ENCODE results near the gene TMX2. TPM values are rescaled to one million over a fixed set of nuclear protein-coding genes. Genes with fewer than 3 reads are reported as not detected.

TMX2 gene
- total and polyA plus RNA-seq, 5 donors from 2014 or later = 33.3 to 92.4 (median 68.7) TPM

- H3K4me3 Mint-ChIP-seq = no peak within 1 kb of the TSS
- H3K27me3 Mint-ChIP-seq = no peaks in the 10 kb centered on the region
- H3K27ac Mint-ChIP-seq = no peak within 1 kb of the TSS
- peaks cover 7% of the 10 kb centered on the region for H3K36me3 Mint-ChIP-seq
- Histone ChIP-seq H3K36me3 (ENCODE audit: control insufficient read depth, insufficient read depth, low read length) (no peaks in the 10 kb centered on the region), H3K27ac (ENCODE audit: insufficient read depth, low read length, poor library complexity, severe bottlenecking) (no peak within 1 kb of the TSS), H3K4me1 (ENCODE audit: control insufficient read depth, insufficient read depth, low read length, poor library complexity, severe bottlenecking) (no peaks in the 10 kb centered on the region), H3K27me3 (ENCODE audit: control insufficient read depth, insufficient read depth, low read length) (no peaks in the 10 kb centered on the region), H3K4me3 (ENCODE audit: low read depth, low read length) (no peak within 1 kb of the TSS), H3K9me3 (ENCODE audit: control insufficient read depth in 2 of 2, low read length in 2 of 2) (no peaks in the 10 kb centered on the region)
- ATAC-seq (ENCODE audit: low read depth in 2 of 2) = no peak
- H3K4me1 Mint-ChIP-seq = peaks cover 0 to 9% (median under 1%) of the 10 kb centered on the region in 4 donors
- DNase-seq = no peak
- no peaks in the 10 kb centered on the region for H3K9me3 Mint-ChIP-seq
These were observed 49.2 kb downstream of the TMX2 start, which contains the start of gene CTNND1 for GRCh38 chr11:57761301-57762234. Gene CTNND1 (plus strand): TSS chr11:57761802. CDS start chr11:57791479, 29,677 bp downstream.

DNA sequence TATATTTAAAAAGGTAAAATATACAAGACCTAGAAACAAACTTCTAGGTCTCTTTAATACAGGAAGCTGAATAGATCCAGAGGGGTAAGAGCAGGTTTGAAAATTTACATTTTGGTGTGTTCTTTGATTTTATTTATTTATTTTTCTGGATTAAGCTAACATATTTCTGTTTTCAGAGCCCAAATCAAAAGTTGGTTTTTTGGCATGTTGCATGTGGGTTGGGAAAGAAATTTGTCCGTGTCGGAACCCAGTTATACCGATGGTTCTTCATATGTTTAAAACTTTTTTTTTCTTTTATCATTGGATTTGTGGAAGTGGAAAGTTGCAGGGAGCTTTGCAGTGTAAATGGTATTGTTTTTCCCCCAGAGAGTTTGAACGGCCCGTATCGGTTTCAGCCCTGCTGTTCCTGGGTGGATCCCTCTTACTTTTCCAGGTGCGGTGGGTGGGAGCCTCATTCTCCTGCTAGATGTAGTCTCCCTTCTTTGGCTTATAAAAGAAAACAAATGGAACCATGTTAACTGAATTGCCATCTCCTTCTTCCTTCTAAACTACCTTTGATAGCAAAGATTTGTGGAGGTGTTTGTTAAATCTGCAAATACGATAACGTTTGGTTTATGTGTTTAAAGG is 50.0 kb downstream of the TMX2 start:
- no peak overlapping the region for H3K4me3 Mint-ChIP-seq
- no peaks in the 10 kb centered on the region for H3K9me3 ChIP-seq (ENCODE audit: control insufficient read depth in 2 of 2, low read length in 2 of 2)
- no peaks in the 10 kb centered on the region for H3K4me1 ChIP-seq (ENCODE audit: control insufficient read depth, insufficient read depth, low read length, poor library complexity, severe bottlenecking)
- no peaks in the 10 kb centered on the region for H3K9me3 Mint-ChIP-seq
- ATAC-seq (ENCODE audit: low read depth in 2 of 2) (no peak), DNase-seq (no peak)
- no peak overlapping the region for H3K27ac Mint-ChIP-seq
- H3K36me3 ChIP-seq (ENCODE audit: control insufficient read depth, insufficient read depth, low read length) = no peaks in the 10 kb centered on the region
- peaks cover 0 to 9% (median under 1%) of the 10 kb centered on the region in 4 donors for H3K4me1 Mint-ChIP-seq
- no peaks in the 10 kb centered on the region for H3K27me3 Mint-ChIP-seq
- no peak overlapping the region for H3K4me3 ChIP-seq (ENCODE audit: low read depth, low read length)
- H3K27ac ChIP-seq (ENCODE audit: insufficient read depth, low read length, poor library complexity, severe bottlenecking) = no peak overlapping the region
- H3K27me3 ChIP-seq (ENCODE audit: control insufficient read depth, insufficient read depth, low read length) = no peaks in the 10 kb centered on the region
- peaks cover 10% of the 10 kb centered on the region for H3K36me3 Mint-ChIP-seq

DNA sequence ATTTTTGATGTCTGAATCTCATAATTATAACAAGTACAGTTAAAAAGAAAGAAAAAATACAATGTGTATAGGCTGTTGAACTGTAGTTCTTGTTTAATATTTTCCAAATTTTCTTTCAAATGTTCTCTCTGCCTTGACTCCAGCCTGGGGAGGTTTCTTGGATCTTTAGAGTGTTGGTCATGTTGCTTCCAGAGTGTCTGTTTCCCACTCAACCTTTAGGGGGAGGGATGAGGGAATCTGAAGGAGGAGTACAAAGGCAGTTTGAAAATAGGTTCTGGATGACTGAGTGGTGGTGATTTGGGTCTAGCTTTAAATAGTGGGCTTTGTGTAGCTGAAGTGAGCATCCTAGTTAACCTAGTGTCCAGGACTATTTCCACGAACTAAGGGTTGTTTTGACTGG is 51.2 kb downstream of the TMX2 start:
- H3K36me3 ChIP-seq (ENCODE audit: control insufficient read depth, insufficient read depth, low read length) = no peaks in the 10 kb centered on the region
- DNase-seq (no peak), ATAC-seq (ENCODE audit: low read depth in 2 of 2) (no peak)
- no peaks in the 10 kb centered on the region for H3K27me3 Mint-ChIP-seq
- H3K27ac Mint-ChIP-seq = no peak overlapping the region
- peaks cover 10% of the 10 kb centered on the region for H3K36me3 Mint-ChIP-seq
- H3K27me3 ChIP-seq (ENCODE audit: control insufficient read depth, insufficient read depth, low read length) = no peaks in the 10 kb centered on the region
- H3K9me3 Mint-ChIP-seq = no peaks in the 10 kb centered on the region
- H3K4me3 Mint-ChIP-seq = no peak overlapping the region
- no peak overlapping the region for H3K27ac ChIP-seq (ENCODE audit: insufficient read depth, low read length, poor library complexity, severe bottlenecking)
- H3K4me1 ChIP-seq (ENCODE audit: control insufficient read depth, insufficient read depth, low read length, poor library complexity, severe bottlenecking) = no peaks in the 10 kb centered on the region
- no peaks in the 10 kb centered on the region for H3K9me3 ChIP-seq (ENCODE audit: control insufficient read depth in 2 of 2, low read length in 2 of 2)
- H3K4me1 Mint-ChIP-seq = peaks cover 0 to 8% (median under 1%) of the 10 kb centered on the region in 4 donors
- H3K4me3 ChIP-seq (ENCODE audit: low read depth, low read length) = no peak overlapping the region

- DNase-seq = no peak
- no peaks in the 10 kb centered on the region for H3K36me3 ChIP-seq (ENCODE audit: control insufficient read depth, insufficient read depth, low read length)
- ATAC-seq (ENCODE audit: low read depth in 2 of 2) = no peak
- Mint-ChIP-seq H3K9me3 (no peaks in the 10 kb centered on the region), H3K27ac (peak overlapping the region in 1 of 3 donors; percentile 9), H3K36me3 (peaks cover 10% of the 10 kb centered on the region), H3K27me3 (no peaks in the 10 kb centered on the region), H3K4me1 (peaks cover 0 to 8% (median under 1%) of the 10 kb centered on the region in 4 donors), H3K4me3 (no peak overlapping the region)
- H3K27ac ChIP-seq (ENCODE audit: insufficient read depth, low read length, poor library complexity, severe bottlenecking) = no peak overlapping the region
- H3K4me3 ChIP-seq (ENCODE audit: low read depth, low read length) = no peak overlapping the region
- H3K9me3 ChIP-seq (ENCODE audit: control insufficient read depth in 2 of 2, low read length in 2 of 2) = no peaks in the 10 kb centered on the region
- H3K4me1 ChIP-seq (ENCODE audit: control insufficient read depth, insufficient read depth, low read length, poor library complexity, severe bottlenecking) = no peaks in the 10 kb centered on the region
- no peaks in the 10 kb centered on the region for H3K27me3 ChIP-seq (ENCODE audit: control insufficient read depth, insufficient read depth, low read length)
These were observed 51.6 kb downstream of the TMX2 start for GRCh38 chr11:57764021-57764420.

GRCh38 chr11:57764566-57764965 is 52.2 kb downstream of the TMX2 start:
- no peak overlapping the region for H3K27ac Mint-ChIP-seq

GRCh38 chr11:57764972-57765371 is 52.6 kb downstream of the TMX2 start:
- H3K4me3 Mint-ChIP-seq = no peak overlapping the region
- H3K27me3 Mint-ChIP-seq = peaks cover 4% of the 10 kb centered on the region
- ATAC-seq (ENCODE audit: low read depth in 2 of 2) = no peak
- H3K9me3 Mint-ChIP-seq = no peaks in the 10 kb centered on the region
- DNase-seq = no peak
- peaks cover 2 to 8% (median 5%) of the 10 kb centered on the region in 4 donors for H3K4me1 Mint-ChIP-seq
- Histone ChIP-seq H3K36me3 (ENCODE audit: control insufficient read depth, insufficient read depth, low read length) (no peaks in the 10 kb centered on the region), H3K9me3 (ENCODE audit: control insufficient read depth in 2 of 2, low read length in 2 of 2) (no peaks in the 10 kb centered on the region), H3K4me3 (ENCODE audit: low read depth, low read length) (no peak overlapping the region), H3K27me3 (ENCODE audit: control insufficient read depth, insufficient read depth, low read length) (no peaks in the 10 kb centered on the region), H3K27ac (ENCODE audit: insufficient read depth, low read length, poor library complexity, severe bottlenecking) (no peak overlapping the region), H3K4me1 (ENCODE audit: control insufficient read depth, insufficient read depth, low read length, poor library complexity, severe bottlenecking) (no peaks in the 10 kb centered on the region)
- peaks cover 10% of the 10 kb centered on the region for H3K36me3 Mint-ChIP-seq
- no peak overlapping the region for H3K27ac Mint-ChIP-seq

More at GRCh38 chr11:57764566-57764965, 52.2 kb downstream of the TMX2 start:
- H3K9me3 ChIP-seq (ENCODE audit: control insufficient read depth in 2 of 2, low read length in 2 of 2) = no peaks in the 10 kb centered on the region
- Mint-ChIP-seq H3K36me3 (peaks cover 10% of the 10 kb centered on the region), H3K4me3 (no peak overlapping the region), H3K27me3 (peaks cover 2% of the 10 kb centered on the region), H3K9me3 (no peaks in the 10 kb centered on the region), H3K4me1 (peaks cover 2 to 8% (median 3%) of the 10 kb centered on the region in 4 donors)
- no peaks in the 10 kb centered on the region for H3K27me3 ChIP-seq (ENCODE audit: control insufficient read depth, insufficient read depth, low read length)
- no peak overlapping the region for H3K27ac ChIP-seq (ENCODE audit: insufficient read depth, low read length, poor library complexity, severe bottlenecking)
- DNase-seq = no peak
- no peak for ATAC-seq (ENCODE audit: low read depth in 2 of 2)
- no peaks in the 10 kb centered on the region for H3K4me1 ChIP-seq (ENCODE audit: control insufficient read depth, insufficient read depth, low read length, poor library complexity, severe bottlenecking)
- H3K4me3 ChIP-seq (ENCODE audit: low read depth, low read length) = no peak overlapping the region
- no peaks in the 10 kb centered on the region for H3K36me3 ChIP-seq (ENCODE audit: control insufficient read depth, insufficient read depth, low read length)

DNA sequence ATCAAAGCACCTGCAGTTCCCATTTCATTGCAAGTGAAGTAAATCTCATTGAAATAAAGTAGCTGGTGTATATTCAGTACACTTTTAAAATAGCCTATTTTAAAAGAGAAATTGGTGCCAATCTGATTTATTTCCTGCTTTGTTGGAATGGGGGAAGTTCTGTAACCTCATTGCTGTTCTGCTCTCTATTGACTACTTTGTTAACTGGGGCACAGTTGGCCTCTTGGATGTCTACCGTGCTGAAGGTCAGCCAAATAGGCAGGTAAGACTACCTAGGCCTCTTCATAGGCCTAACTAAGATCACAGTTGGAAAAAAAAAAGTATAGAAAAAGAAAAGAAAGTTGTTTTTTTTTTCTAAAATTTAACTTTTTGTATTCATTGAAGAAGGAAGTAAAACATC is 58.4 kb downstream of the TMX2 start:
- Histone ChIP-seq H3K4me1 (ENCODE audit: control insufficient read depth, insufficient read depth, low read length, poor library complexity, severe bottlenecking) (no peaks in the 10 kb centered on the region), H3K4me3 (ENCODE audit: low read depth, low read length) (no peak overlapping the region), H3K27ac (ENCODE audit: insufficient read depth, low read length, poor library complexity, severe bottlenecking) (no peak overlapping the region), H3K36me3 (ENCODE audit: control insufficient read depth, insufficient read depth, low read length) (no peaks in the 10 kb centered on the region), H3K27me3 (ENCODE audit: control insufficient read depth, insufficient read depth, low read length) (no peaks in the 10 kb centered on the region), H3K9me3 (ENCODE audit: control insufficient read depth in 2 of 2, low read length in 2 of 2) (no peaks in the 10 kb centered on the region)
- Mint-ChIP-seq H3K9me3 (peaks cover 0 to 2% (median 0%) of the 10 kb centered on the region in 7 donors), H3K4me3 (no peak overlapping the region), H3K27ac (no peak overlapping the region), H3K27me3 (peaks cover 4% of the 10 kb centered on the region), H3K4me1 (peaks cover 4 to 10% (median 6%) of the 10 kb centered on the region in 4 donors), H3K36me3 (peaks cover 11% of the 10 kb centered on the region)
- no peak for ATAC-seq (ENCODE audit: low read depth in 2 of 2)
- DNase-seq = no peak

Measured in CD4-positive, CD25-positive, alpha-beta regulatory T cell (primary cell).